ENCODE data around the gene TPX2.

TPX2 gene

GRCh38 chr20:31845300-31845863, 106.3 kb downstream of the TPX2 start, which contains the start of gene FOXS1:
Gene FOXS1, minus strand, starts transcription at chr20:31845604. Its CDS starts 62 bp downstream, at chr20:31845542.
- DNase-seq (ENCODE audit: low read depth in 1 of 2, low spot score in 1 of 2) = no peak

- DNase-seq (ENCODE audit: low read depth in 1 of 2, low spot score in 1 of 2) = no peak
Measured at GRCh38 chr20:31846793-31847138, 107.7 kb downstream of the TPX2 start.

- no peak for DNase-seq (ENCODE audit: low read depth in 1 of 2, low spot score in 1 of 2)
Measured at GRCh38 chr20:31848088-31848999, 109.3 kb downstream of the TPX2 start.

- DNase-seq (ENCODE audit: low read depth in 1 of 2, low spot score in 1 of 2) = no peak
Measured at GRCh38 chr20:31849306-31849930, 110.3 kb downstream of the TPX2 start.

All from activated CD4-positive, alpha-beta T cell treated with anti-CD3 and anti-CD28 coated beads, Interleukin-2, amount 50 U/mL, for 24 hours (primary cell).